DMS53 (cell line): ENCODE results near the gene DNAH3.
"Not testable (repeated sequence)": the region's sequence is repeated elsewhere in the genome, so short reads cannot be mapped to it uniquely, and the experiment has no call there.

Source experiments
- DNase-seq: peaks from one replicate; lab custom pipeline; 2025; lab: John Stamatoyannopoulos, UW

The DNAH3 gene

DNA sequence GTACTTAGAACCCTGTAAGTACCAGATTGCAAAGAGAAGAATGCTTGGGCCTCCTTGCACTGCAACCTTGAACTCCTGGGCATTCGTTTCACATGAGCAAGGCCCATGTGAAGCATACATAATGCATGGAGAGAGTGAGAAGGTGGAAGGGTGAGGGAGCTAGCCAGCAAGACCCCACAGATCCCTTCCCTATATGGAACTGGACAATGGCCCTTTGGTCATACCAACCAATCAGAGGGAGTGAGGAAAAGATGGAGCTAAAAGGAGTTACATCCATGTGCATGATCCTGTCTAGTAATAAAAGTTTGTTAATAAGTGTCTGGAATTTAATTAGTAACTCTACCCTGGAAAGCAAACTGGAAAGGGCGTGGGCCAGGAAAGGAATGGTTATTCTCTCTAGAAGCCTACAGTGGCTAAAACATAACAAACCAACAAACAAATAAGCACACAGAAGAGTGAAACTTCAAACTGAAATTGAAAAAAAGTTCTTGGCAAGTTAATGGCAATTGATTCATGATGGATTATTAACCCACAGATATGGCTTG lies 29.6 kb downstream of the DNAH3 start:
- no peak for DNase-seq

DNA sequence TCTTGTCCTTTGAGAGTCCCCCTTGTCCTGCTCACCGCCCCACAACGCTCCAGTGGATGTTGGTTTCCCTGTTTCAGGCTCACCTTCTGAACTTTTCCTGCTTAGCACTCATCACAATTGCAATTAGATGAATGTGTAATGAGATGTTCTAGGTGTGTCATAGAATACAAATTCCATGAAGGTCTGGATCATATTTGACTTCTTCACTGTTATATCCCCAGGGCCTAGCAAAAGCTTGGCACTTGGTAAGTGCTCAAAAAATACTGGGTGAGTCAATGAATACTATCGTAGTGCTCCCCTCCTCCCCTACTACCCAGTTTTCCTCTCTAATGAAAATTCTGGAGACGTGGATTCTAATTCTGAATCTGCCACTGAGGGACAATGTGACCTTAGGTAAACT lies 33.1 kb downstream of the DNAH3 start:
- no peak for DNase-seq

DNA sequence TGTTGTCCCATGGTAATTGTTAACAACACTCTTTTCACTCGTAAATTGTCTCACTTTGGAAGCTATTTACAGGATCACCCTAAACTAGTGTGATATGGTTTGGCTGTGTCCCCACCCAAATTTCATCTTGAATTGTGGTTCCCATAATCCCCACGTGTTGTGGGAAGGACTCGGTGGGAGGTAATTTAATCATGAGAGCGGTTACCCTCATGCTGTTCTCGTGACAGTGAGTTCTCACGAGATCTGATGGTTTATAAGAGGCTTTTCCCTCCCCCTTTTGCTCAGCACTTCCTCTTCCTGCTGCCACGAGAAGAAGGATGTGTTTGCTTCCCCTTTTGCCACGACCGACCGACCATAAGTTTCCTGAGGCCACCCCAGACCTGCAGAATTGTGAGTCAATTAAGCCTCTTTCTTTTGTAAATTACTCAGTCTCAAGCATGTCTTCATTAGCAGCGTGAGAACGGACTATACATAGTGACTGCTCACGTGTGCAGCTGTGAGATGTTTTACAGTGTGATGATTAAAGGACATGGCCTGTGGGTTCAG lies 34.4 kb downstream of the DNAH3 start:
- no peak for DNase-seq

DNA sequence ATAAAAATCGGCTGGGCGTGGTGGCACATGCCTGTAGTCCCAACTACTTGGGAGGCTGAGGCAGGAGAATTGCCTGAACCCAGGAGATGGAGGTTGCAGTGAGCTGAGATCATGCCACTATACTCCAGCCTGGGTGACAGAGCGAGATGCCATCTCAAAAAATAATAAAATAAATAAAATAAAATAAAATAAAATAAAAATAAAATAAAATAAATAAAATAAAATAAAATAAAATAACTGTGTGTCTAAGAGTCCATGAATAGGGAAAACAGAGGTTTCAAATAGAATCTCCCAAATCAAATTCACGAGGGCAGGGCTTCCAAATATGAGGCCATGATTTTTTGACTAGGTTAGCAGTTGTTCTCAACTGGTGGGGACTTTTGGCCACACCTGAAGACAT lies 35.1 kb downstream of the DNAH3 start:
- DNase-seq: not testable (repeated sequence)

DNA sequence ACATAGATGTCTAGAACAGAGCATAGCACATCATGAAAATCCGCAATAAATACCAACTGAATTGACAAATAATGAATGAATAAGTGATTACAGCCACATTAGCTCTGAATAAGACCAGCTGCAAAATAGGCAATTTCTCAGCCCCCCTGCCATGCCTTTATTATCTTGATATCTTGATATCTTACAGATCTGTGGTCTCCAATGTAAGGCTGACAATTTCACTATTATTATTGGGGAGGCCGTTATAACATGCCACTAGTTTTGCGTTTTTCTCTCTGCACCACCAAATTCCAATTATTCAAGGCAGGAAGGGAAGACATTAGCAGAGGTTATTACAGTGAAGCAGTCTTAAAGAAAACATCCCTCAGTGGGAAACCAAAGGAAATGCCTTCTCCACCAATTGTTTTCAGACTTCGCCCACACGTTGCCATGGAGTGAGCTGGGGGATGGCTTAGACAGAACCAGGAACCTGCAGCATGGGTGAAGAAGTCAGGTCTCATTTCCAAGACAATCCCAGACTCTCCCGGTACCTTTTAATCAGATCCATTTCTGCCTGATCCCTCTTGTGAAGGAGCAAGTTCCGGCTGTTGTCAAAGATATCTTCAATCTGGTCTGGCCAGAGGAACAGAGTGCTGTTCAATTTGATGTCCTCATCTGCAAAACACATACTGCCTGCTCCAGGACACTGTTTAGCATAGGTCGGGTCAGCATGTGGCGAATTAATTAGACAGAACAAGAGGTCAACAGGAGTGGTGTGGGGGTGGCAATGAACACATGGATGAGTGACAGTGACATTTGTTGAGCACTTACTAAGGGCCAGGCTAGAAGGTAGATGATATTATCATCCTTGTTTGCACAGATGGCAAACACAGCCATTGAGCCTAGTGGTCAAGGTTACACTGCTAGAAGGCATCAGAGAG lies 46.4 kb downstream of the DNAH3 start:
- DNase-seq: peak; percentile 11

DNA sequence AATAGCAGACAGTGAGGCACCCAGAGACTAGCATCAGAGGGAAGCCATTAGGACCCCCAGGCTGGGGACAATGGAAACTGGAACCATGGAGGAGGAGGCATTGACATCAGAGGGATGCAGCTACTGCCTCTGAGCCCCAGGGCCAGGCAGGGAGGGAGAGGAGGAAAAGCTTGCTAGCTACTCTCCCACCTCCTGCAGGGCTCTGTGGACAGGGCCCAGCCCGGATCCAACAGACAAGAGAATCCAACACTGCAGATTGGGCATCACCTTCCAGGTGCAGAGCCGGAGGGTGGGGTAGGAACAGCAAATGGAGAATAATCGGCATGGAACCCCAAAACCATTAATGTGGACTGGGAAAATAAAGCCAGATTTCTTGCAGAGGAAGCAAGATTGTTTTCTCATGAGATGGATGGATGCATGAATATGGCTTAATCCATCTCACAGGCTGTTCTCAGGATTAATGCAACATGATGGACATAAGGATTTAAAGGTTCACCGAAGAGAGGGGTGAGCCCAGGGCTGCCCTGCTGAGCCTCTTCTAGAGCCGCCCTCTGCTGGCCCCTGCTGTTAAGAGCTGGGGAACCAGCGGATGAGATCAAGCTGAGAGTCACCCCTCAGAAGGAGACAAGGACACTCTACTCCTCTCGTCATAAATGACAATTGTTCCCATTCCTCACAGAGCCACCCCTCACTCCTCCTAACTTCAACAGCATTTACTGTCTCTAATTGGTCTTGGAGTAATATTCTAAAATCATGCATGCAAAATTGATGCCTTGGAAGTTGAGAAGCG lies 48.8 kb downstream of the DNAH3 start:
- DNase-seq: peak; percentile 12

DNA sequence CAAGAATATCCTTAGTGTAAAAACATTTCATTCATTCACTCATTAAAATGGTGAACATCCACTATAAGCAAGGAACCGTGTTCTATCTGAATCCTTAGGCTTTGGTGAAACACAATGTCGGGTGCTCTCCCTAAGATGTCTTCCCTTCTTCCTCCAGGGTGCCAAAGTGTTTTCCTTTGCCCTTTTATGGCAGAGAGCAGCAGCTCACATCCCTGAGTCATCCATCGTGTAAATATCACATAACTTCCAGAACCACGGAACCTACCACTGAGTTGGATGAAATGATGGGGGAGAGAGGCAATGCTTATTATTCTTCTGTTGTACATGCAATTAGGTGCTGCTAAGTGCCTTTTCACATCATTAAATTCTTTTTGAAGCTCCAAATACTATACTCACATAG lies 50.2 kb downstream of the DNAH3 start:
- peak; percentile 72 for DNase-seq

DNA sequence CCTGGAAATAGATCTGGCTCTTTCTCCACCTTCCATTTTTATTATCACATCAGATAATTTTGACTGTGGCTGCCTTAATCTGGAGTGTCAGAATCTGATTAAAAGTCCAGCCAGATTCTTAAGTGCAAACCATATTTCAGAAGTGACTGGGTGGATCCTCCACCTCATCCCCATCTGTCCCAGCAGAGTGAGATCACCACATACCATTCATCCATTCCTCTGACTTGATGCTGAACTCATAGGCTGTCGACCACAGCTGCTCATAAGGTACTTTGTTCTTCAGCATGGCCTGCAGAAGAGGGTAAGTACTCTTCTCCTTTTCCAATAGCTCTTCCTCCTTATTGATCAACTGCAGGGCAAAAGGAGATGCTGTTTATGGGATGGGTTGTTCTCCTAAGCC lies 53.5 kb downstream of the DNAH3 start:
- no peak for DNase-seq

DNA sequence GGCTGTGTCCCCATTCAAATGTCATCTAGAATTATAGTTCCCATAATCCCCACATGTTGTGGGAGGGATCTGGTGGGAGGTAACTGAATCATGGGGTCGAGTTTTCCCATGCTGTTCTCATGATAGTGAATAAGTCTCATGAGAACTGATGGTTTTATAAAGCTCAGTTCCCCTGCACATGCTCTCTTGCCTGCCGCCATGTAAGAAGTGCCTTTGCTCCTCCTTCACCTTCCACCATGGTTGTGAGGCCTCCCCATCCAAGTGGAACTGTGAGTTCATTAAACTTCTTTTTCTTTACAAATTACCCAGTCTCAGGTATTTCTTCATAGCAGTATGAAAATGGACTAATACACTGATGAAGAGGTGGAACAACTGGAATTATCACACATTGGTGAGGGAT lies 55.9 kb downstream of the DNAH3 start:
- DNase-seq: not testable (repeated sequence)

DNA sequence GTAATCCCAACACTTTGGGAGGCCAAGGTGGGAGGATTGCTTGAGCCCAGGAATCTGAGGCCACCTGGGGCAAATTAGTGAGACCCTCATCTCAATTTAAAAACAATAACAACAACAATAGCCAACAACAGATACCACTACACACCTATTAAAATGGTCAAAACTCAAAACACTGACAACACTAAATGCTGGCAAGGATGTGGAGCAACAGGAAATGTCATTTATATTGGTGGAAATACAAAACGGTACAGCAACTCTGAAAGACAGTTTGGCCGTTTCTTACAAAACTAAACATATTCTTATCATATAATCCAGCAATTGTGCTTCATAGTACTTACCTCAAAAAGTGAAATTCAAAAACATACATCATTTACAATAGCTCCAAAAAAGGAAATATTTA lies 57.7 kb downstream of the DNAH3 start:
- DNase-seq: no peak

DNA sequence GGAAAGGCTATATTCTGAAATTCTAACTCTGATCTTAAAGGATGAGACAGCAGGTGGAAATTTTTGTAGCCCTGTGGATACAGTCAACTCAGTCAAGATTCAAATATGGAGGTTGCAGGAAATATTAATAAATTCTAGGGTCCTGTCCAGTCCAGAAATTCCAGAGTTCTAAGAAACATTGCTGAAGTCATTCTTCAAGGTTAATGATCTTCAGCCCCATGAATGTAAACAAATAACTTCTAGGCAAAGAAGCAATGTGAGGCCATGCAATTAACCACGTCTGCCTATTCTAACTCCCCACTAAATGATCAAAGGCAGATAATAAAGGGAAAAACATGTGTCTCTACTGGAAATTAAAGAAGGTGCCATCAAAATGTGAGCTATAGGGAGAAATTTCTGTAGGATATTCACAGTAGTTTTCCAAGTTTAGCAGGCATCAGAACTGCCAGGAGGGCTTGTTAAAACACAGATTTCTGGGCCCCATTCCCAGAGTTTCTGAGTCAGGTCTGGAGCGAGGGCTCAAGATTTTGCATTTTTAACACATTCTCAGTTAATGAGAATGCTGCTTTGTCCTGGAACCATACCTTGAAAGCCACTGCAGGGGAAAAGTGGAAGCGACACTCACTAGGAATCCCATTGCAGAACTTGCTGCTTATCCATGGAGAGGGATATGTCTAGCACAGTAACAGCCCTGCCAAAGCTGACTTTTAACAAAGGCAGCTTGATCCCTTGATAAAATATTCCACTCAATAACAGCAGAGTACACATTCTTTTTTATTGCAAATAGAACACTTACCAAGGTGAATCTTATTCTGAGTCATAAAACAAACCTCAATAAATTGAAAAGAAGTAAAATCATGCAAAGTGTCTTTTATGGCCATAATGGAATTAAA lies 61.8 kb downstream of the DNAH3 start:
- no peak for DNase-seq

DNA sequence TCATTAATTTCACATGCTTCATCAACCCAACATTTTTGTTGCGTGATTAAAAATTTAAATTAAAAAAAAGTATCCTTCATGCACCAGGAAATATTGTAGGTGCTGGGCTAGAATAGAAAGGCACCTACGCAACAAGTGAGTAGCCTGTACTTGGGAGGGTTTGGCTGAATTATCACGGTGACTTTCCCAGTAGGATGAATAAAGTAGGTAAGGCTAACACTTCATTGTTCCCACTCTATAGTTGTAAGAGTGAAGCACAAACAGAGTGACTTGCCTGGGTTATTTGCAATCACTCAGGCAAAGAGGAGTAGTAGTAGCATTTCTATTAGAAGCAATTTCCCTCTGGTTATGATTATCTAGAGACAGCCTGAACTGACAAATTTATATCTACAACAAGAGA lies 62.5 kb downstream of the DNAH3 start:
- no peak for DNase-seq

DNA sequence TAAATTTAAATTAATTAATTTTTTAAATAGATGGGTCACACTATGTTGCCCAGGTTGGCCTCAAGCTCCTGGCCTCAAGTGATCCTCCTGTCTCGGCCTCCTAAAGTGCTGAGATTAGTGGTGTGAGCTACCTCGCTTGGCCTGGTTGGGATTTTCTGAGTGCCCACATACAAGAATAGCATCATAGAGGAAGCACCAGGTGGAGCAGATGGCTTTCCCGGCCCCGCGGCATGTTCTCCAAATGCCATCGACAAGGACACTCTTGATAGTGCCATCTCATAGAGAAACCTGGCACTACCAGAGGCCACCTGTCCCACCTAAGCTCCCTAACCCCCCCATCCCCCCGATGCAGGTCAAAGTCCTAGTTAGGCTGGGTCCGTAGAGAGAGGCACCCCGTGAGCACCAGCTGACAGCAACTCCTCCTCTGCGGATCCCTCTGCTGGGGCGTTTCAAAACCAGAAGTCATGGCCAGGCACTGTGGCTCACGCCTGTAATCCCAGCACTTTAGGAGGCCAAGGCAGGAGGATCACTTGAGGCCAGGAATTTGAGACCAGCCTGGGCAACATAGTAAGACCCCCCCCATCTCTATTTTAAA lies 65.9 kb downstream of the DNAH3 start:
- DNase-seq: peak; percentile 26

DNA sequence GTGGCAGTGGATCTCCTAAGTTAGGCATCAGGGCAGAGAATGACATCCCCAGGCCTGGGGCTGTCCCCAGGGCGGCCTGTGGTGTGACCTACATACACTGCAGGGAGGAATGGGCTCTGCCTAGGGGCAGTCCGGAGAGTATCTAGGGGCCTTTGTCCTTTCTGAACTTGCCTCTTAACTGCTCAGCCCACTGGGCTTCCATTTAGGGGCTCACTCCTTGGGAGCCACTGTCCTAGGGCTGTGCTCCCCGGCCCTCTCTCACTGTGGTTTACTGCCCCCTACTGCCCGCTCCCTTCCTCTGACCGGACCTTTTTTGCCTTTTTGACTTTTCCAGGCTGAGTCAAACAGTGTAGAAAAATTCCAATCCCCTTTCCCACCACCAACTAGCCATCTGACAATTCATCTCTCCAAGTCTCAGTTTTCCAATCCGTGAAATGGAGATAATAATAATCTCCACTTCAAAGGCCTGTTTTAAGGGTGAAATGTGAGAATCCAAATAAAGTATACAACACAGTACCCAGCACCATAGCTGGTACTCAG lies 66.8 kb downstream of the DNAH3 start:
- DNase-seq: peak; percentile 65

DNA sequence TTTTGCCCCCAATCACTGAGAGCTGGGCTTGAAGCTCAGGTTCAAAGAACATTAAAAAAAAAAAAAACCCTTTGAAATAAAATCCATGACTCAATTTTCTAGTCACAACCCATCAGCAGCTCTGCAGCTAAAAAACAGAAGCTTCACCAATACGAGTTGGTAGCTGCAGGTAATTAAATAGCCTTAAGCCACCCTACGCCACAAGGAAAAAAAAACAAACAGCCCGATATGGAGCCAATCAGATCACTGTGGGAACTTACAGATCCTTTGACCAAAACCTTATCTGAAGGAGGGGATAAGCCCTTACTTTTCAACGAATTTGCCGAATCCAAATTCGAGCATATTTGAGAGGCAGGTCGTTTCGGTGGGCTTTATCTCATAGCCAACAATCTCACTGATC lies 69.3 kb downstream of the DNAH3 start:
- DNase-seq: no peak

DNA sequence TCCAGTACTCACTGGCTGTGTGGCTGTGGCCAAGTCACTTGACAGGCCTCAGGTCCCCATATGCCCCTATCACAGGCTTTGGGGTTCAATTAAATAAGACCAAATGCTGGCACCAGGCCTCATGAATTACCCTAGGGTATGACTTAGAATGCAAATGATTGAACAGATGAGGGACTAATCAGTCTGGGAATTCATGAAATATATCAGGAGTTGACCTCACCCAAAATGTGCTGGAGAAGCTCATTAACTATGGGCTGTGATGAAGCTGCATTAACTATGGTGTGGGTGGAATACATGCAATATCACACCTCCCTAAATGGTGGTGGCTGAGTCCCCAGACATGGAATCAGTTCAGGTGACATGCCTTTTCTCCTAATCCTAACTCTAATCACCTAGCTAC lies 72.1 kb downstream of the DNAH3 start:
- no peak for DNase-seq

DNA sequence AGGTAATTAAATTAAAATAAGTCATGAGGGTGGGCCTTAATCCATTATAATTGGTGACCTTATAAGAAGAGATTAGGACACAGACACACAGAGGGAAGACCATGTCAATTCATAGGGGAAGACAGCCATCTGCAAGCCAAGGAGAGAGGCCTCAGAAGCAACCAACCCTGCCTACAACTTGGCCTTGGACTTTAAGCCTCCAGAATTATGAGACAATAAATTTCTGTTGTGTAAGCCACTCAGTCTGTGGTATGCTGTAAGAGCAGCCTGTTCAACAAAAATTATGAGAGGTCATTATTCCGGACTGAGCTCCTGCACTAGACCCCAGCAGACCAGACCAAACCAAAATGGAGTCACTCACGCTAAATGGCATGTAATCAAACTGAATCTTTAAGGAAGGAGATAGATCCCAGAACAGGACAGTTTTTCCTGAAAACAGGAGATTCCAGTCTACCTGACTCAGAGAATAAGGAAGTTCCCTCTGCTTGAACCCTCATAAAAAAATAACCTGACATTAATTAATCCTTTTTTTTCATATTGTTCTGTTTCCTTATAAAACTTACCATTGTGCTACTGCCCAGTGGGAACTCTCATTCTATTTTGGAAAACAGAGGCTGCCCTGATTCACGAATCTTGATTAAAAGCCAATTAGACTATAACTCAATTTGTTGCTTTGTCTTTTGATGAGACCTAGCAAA lies 74.3 kb downstream of the DNAH3 start:
- DNase-seq: no peak

DNA sequence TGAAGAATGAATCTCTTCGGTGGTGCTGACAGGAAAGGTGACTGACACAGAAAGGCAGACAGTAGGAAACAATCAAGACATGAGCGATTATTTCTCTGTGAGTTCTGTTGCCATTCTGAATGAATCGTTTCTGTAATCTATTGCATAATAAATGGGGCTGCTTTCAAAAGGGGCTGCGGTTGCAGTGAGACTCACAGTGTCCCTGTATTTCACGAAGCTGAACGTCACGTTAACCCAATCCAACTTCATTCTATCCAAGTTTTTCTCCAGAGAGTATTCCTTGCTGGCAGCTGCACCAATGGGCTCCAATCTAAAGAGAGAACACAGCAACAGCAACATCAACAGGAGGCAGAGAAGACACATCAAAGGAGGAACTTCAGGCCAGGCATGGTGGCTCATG lies 75.4 kb downstream of the DNAH3 start:
- no peak for DNase-seq

DNA sequence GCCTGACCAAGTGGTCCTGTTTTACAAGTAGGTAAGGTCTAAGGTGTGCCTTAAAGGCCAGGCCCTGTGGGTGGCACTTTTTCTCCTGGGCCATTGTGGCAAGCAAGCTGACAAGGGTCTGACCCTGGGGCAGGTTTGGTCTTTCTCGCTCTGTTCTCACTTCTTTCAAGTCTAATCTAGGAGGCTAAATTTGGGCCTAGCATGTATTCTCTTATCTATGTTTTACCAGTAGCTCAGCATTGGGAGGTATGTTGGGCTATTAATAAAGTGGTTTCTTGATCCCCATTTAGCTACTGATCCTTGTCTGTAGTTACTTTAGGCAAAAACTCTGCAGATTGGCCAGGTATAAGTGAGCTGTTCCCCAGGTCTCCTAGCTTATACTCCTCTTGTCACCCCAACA lies 77.7 kb downstream of the DNAH3 start:
- no peak for DNase-seq

DNA sequence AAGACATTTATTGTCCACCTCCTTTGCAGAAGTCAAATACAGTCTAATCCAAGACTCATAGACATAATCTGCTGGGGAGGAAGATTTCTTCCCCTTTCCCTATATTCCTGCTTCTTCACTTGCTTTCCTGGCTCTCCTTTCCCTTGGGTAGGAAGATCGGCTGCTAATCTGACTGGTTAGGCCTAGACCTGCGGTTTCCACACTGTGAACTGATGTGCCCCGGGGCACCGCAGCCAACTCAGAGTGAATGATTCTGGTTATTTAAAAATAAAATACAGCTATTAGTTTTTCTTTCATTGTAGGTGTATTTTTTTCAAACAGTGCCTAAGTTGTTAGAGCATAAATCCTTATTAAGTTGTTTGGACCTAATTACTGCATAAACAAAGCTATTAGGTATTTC lies 78.9 kb downstream of the DNAH3 start:
- no peak for DNase-seq
